Measurements from ENCODE around the gene COG7. TPM values are rescaled to one million over a fixed set of nuclear protein-coding genes. Genes with fewer than 3 reads are reported as not detected.
A peak's percentile ranks its signal among the peaks of the same experiment; 100 is the strongest.

Gene COG7
- polyA plus RNA-seq, 1 of the 3 experiments (the other 2 are of a cell fraction) = 33.0 TPM

- TF ChIP-seq, protein P1, sequence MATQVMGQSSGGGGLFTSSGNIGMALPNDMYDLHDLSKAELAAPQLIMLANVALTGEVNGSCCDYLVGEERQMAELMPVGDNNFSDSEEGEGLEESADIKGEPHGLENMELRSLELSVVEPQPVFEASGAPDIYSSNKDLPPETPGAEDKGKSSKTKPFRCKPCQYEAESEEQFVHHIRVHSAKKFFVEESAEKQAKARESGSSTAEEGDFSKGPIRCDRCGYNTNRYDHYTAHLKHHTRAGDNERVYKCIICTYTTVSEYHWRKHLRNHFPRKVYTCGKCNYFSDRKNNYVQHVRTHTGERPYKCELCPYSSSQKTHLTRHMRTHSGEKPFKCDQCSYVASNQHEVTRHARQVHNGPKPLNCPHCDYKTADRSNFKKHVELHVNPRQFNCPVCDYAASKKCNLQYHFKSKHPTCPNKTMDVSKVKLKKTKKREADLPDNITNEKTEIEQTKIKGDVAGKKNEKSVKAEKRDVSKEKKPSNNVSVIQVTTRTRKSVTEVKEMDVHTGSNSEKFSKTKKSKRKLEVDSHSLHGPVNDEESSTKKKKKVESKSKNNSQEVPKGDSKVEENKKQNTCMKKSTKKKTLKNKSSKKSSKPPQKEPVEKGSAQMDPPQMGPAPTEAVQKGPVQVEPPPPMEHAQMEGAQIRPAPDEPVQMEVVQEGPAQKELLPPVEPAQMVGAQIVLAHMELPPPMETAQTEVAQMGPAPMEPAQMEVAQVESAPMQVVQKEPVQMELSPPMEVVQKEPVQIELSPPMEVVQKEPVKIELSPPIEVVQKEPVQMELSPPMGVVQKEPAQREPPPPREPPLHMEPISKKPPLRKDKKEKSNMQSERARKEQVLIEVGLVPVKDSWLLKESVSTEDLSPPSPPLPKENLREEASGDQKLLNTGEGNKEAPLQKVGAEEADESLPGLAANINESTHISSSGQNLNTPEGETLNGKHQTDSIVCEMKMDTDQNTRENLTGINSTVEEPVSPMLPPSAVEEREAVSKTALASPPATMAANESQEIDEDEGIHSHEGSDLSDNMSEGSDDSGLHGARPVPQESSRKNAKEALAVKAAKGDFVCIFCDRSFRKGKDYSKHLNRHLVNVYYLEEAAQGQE (IDR thresholded peaks at IDR 0.05; ENCODE audit: low read depth, low read length) = no peak
- no peak for TF ChIP-seq FOSL2 (IDR thresholded peaks at IDR 0.05; ENCODE audit: borderline replicate concordance, low read depth)
- peak; percentile 82 for TF ChIP-seq GABPA (IDR thresholded peaks at IDR 0.05; ENCODE audit: low read depth)
- TF ChIP-seq TCF12 (IDR thresholded peaks at IDR 0.05) = no peak
- TF ChIP-seq TEAD4 (IDR thresholded peaks at IDR 0.05; ENCODE audit: borderline replicate concordance, insufficient read depth) = no peak
- TF ChIP-seq USF1 (IDR thresholded peaks at IDR 0.05; ENCODE audit: borderline replicate concordance, low read depth) = no peak
- TF ChIP-seq SMC3 (IDR thresholded peaks at IDR 0.05; ENCODE audit: low read depth, low read length) = no peak
- TF ChIP-seq MEF2A (IDR thresholded peaks at IDR 0.05; ENCODE audit: borderline replicate concordance, low read depth) = no peak
- peak; percentile 17; the same call in 1 of the 2 replicates for TF ChIP-seq NRF1 (IDR thresholded peaks at IDR 0.05; ENCODE audit: low read depth, low read length)
These were observed at the start of gene COG7 (continued) for GRCh38 chr16:23452572-23453337.

GRCh38 chr16:23502466-23502865, 49.5 kb upstream of the COG7 start:
- Histone ChIP-seq H3K36me3 (replicated peaks in 1 of 2; ENCODE audit: control insufficient read depth in 1 of 2, insufficient read depth in 2 of 2, low read length in 1 of 2) (peaks cover 0 to 9% of the 10 kb centered on the region in 2 experiments), H3K27ac (ENCODE audit: low read depth in 2 of 2, low read length in 1 of 2) (no peak overlapping the region), H3K9ac (no peak overlapping the region), H2AFZ (ENCODE audit: low read depth) (no peak overlapping the region), H3K9me2 (no peaks in the 10 kb centered on the region), H3K4me1 (ENCODE audit: control insufficient read depth in 1 of 2, insufficient read depth in 2 of 2, low read depth in 1 of 2, low read length in 1 of 2) (peaks cover 13 to 14% of the 10 kb centered on the region in 2 experiments; a peak in 3 of 4 replicates), H4K20me1 (ENCODE audit: insufficient read depth) (peaks cover 91% of the 10 kb centered on the region), H3K9me3 (no peaks in the 10 kb centered on the region), H3K4me2 (no peak overlapping the region), H3K79me2 (ENCODE audit: insufficient read depth) (peaks cover 99% of the 10 kb centered on the region), H3K27me3 (ENCODE audit: insufficient read depth) (no peaks in the 10 kb centered on the region), H3K4me3 (ENCODE audit: low read depth in 2 of 2, low read length in 1 of 2) (no peak overlapping the region), H3F3A (replicated peaks; ENCODE audit: insufficient read depth) (peaks cover 16% of the 10 kb centered on the region)
- POLR2A ChIA-PET = no interaction called here
- 70% methylated on average over 2 of the region's 2 CpGs for WGBS (ENCODE audit: low lambda C conversion rate)
- no peak for DNase-seq
- CTCF ChIA-PET = no interaction called here
- TF ChIP-seq SMC3 (IDR thresholded peaks at IDR 0.05; ENCODE audit: low read depth, low read length) = no peak
- TF ChIP-seq RAD21 (IDR thresholded peaks at IDR 0.05; ENCODE audit: low read length) = no peak
- no peak for TF ChIP-seq GATA2 (CRISPR knock-in tag; IDR thresholded peaks at IDR 0.05)
- TF ChIP-seq, protein P2, sequence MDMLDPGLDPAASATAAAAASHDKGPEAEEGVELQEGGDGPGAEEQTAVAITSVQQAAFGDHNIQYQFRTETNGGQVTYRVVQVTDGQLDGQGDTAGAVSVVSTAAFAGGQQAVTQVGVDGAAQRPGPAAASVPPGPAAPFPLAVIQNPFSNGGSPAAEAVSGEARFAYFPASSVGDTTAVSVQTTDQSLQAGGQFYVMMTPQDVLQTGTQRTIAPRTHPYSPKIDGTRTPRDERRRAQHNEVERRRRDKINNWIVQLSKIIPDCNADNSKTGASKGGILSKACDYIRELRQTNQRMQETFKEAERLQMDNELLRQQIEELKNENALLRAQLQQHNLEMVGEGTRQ (IDR thresholded peaks at IDR 0.05; ENCODE audit: borderline replicate concordance, low read depth, low read length) = no peak
- TF ChIP-seq TAF1 (IDR thresholded peaks at IDR 0.05; ENCODE audit: borderline replicate concordance, low read depth, low read length) = no peak
- no peak for TF ChIP-seq CHD2 (IDR thresholded peaks at IDR 0.05; ENCODE audit: low read length, partially characterized antibody)
